ENCODE measurements around the gene ANTKMT. TPM values are rescaled to one million over a fixed set of nuclear protein-coding genes. Genes with fewer than 3 reads are reported as not detected.

Gene ANTKMT
- total and polyA plus RNA-seq, 2 donors (not counting 3 experiments of a cell fraction or from before 2014, with no cell fraction given), result 26.1 to 27.9 TPM

- Histone ChIP-seq H3K4me1 (ENCODE audit: control insufficient read depth, extremely low read depth, insufficient read depth, low read length) (no peaks in the 10 kb centered on the region), H2AFZ (ENCODE audit: low read depth, low read length) (no peak overlapping the region), H3K9me1 (replicated peaks; ENCODE audit: control insufficient read depth, extremely low read depth, insufficient read depth, low read length) (no peaks in the 10 kb centered on the region), H3K36me3 (ENCODE audit: control insufficient read depth in 2 of 2, extremely low read depth in 1 of 2, insufficient read depth in 2 of 2, low read length in 2 of 2) (no peaks in the 10 kb centered on the region), H3K9ac (replicated peaks; ENCODE audit: extremely low read depth, insufficient read depth, low read length) (no peak overlapping the region), H3K27ac (ENCODE audit: insufficient read depth, low read depth, low read length) (no peak overlapping the region), H3K9me3 (replicated peaks; ENCODE audit: control insufficient read depth, insufficient read depth, low read length) (no peaks in the 10 kb centered on the region), H3K4me3 (replicated peaks in 1 of 3; ENCODE audit: insufficient read depth in 1 of 3, low read depth in 1 of 3, low read length in 3 of 3) (no peak overlapping the region), H3K79me2 (ENCODE audit: control insufficient read depth, insufficient read depth, low read length) (no peaks in the 10 kb centered on the region), H3K4me2 (ENCODE audit: insufficient read depth, low read length) (no peak overlapping the region), H4K20me1 (replicated peaks; ENCODE audit: control insufficient read depth, extremely low read depth, insufficient read depth, low read length) (no peaks in the 10 kb centered on the region), H3K27me3 (ENCODE audit: control insufficient read depth in 2 of 2, insufficient read depth in 2 of 2, low read length in 2 of 2) (peaks cover 29 to 31% of the 10 kb centered on the region in 2 experiments)
- BruUV-seq (replicated peaks), result no TSS peak
- ChIA-PET CTCF (no interaction called here), POLR2A (no interaction called here)
- no peak for DNase-seq (ENCODE audit: low read depth, low spot score)
- TF ChIP-seq JUN (IDR thresholded peaks at IDR 0.05; ENCODE audit: borderline replicate concordance, insufficient read depth, insufficient read length, low read depth) (no peak), FOS (IDR thresholded peaks at IDR 0.05; ENCODE audit: borderline replicate concordance, insufficient read depth, low read length) (no peak), CTCF (IDR thresholded peaks at IDR 0.05; ENCODE audit: extremely low read depth in 1 of 2, insufficient read depth in 1 of 2, low read depth in 1 of 2, low read length in 2 of 2) (no peak), POLR2A (IDR thresholded peaks at IDR 0.05; ENCODE audit: low read depth, low read length) (no peak), GATA2 (IDR thresholded peaks at IDR 0.05; ENCODE audit: insufficient read depth, insufficient read length, low read depth, low read length) (no peak), EZH2 (IDR thresholded peaks at IDR 0.05; ENCODE audit: borderline replicate concordance, low read depth, low read length, severe bottlenecking) (peak; percentile 86), MYC (IDR thresholded peaks at IDR 0.05; ENCODE audit: low read depth, low read length) (no peak), MAX (IDR thresholded peaks at IDR 0.05; ENCODE audit: insufficient read depth, insufficient read length) (no peak)
- FAIRE-seq, result no peak
- intact Hi-C loops (cut with micrococcal nuclease) (no loop called here), dilution Hi-C loops (cut with MboI; ENCODE audit: extremely low pct_ligation_motif_present, low sequenced_read_pairs) (no loop called here)
Observed at GRCh38 chr16:700684-701584, 20.0 kb upstream of the ANTKMT start.

Data from endothelial cell of umbilical vein (primary cell).